HG03064 (cell line): ENCODE measurements around the gene SELENOI.
A peak's percentile ranks its signal among the peaks of the same experiment; 100 is the strongest.
"Not testable (repeated sequence)": the region's sequence is repeated elsewhere in the genome, so short reads cannot be mapped to it uniquely, and the experiment has no call there.

ENCODE experiments used
- ATAC-seq: cut with Tn5 transposase; IDR thresholded peaks from one replicate; pipeline ENCODE4 v1.9.1; 2021; ENCODE audit warnings: low read depth; ENCODE audit not compliant: unreplicated experiment

SELENOI gene, protein sequence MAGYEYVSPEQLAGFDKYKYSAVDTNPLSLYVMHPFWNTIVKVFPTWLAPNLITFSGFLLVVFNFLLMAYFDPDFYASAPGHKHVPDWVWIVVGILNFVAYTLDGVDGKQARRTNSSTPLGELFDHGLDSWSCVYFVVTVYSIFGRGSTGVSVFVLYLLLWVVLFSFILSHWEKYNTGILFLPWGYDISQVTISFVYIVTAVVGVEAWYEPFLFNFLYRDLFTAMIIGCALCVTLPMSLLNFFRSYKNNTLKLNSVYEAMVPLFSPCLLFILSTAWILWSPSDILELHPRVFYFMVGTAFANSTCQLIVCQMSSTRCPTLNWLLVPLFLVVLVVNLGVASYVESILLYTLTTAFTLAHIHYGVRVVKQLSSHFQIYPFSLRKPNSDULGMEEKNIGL

GRCh38 chr2:26345545-26346453, at the start of gene SELENOI:
TSS of gene SELENOI (plus strand) at chr2:26346143. CDS start at chr2:26346233, 90 bp downstream.
- peak; percentile 86 for ATAC-seq

DNA sequence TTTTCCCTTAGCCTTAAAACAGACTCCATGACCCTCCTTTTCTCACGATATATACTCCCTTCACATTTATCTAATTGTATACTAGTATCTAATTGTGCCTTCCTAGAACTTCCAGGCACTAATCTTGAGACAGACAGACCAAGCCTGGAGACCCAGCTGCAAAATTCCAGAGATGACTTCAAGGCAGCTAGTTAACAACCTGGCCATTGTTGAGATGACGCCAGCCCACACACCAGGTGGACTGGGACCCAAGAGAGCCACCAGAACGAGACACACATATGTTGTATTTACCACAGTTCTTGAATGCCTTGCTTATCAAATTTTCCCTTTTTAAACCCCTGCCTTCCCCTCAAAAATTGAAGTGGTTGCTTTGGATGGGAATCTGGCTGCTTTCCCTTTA, 48.9 kb upstream of the SELENOI start:
- ATAC-seq = no peak

- no peak for ATAC-seq
These were observed 47.7 kb upstream of the SELENOI start for GRCh38 chr2:26298286-26298637.

GRCh38 chr2:26298638-26299393, 47.1 kb upstream of the SELENOI start:
- no peak for ATAC-seq

DNA sequence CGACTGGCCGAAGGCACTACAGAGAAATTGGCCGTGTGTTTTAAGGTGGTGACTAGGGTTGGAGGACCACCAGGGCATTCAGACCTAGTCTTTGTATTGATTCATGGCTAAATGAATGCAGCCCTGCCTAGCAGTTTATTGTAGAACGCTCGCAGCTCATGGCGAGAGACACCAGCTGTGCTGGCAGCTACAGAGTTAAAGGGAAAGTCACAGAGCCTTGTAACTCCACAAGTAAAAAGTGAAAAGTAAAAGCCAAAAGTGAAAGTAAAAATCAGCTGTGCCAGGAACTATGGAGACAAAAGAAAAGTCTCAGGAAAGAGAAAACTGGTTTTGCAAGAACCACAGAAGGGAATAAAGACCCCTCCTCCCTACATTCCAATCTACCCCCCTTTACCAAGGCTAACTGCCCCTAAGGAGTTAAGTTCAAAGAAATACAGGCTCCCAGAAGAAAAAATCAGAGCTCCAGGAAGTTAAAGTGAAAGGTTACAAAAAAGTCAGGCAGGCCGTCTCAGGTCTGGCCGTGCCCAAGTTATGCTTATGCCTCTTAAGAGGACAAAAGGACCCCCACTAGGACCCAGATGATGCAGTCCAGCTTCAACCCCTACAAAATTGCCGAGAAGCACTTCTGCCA, 46.4 kb upstream of the SELENOI start:
- ATAC-seq = no peak

DNA sequence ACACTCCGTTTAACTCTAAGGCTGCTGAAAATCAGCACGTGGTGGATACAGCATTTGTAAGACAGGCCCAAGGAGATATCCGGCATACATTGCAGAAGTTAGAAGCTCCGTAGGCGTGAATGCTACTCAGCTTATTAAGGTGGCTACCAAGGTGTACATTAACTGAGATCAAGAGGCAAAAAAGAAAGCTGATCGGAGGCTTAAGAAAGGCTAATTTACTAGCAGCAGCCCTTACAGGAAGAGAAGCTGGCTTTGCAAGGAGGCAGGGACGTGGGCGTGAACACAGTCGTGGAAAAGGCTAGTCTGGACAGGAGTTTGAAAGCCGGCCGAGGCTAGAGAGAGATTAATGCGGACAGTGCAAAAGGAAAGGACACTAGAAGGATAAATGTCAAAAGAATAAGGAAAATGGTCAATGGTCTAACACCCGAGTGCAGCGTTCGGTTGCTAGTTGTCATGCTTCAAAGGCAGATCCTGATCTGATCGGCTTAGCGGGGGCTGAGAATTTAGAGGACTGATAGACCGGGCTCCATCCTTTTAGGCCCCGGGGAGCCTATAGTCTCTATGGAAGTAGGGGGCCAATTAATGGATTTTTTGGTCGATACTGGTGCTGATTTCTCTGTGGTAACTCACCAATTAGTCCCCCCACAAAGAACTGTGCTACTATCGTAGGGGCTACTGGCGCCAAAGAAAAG, 45.6 kb upstream of the SELENOI start:
- no peak for ATAC-seq

- ATAC-seq = no peak
These were observed 43.1 kb upstream of the SELENOI start for GRCh38 chr2:26302846-26303245.

- ATAC-seq = not testable (repeated sequence)
These were observed 40.8 kb upstream of the SELENOI start for GRCh38 chr2:26305094-26305493.

- no peak for ATAC-seq
These were observed 40.4 kb upstream of the SELENOI start for GRCh38 chr2:26305540-26305939.

DNA sequence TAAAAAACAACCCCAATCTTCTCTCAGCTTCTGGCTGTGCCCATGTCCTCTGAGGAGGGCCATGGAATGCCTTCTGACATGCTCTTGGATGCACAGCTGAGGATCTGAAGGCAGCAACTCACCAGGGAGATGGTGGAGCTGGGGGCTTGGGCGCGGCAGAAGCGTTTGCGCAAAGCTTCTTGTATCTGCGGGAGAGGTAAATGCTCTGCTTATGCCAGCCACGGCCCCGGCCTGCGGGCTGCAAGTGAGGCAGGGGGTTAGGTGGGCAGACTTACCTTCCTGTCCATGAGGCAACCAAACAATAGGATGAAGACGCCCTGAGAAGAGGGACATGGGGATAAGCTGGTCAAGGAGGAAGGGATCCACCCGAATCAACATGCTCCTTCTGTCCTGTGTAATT, 36.0 kb upstream of the SELENOI start:
- ATAC-seq = no peak

GRCh38 chr2:26312471-26312870, 33.5 kb upstream of the SELENOI start:
- ATAC-seq = no peak

GRCh38 chr2:26313446-26313845, 32.5 kb upstream of the SELENOI start:
- ATAC-seq = no peak

GRCh38 chr2:26314243-26314642, 31.7 kb upstream of the SELENOI start:
- no peak for ATAC-seq

DNA sequence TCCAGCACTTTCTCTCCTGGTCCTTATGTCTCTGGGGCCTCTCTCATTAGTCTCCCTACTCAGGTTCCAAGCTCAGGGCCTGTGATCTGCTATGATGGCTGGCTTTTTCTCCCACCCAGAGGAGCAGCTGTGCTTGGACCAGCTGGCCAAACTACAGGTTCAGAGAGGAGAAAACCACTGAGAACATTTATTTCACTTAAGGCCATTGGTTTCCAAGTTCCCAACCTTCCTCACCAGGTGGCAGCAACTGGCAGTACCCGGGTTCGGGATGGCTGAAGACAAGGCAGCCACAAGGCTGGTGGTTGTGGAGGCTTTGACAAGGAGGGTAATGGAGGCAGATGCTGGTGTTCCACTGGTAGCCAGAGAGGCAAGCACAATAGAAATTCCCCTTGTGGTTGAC, 29.9 kb upstream of the SELENOI start:
- no peak for ATAC-seq

GRCh38 chr2:26316845-26317244, 29.1 kb upstream of the SELENOI start:
- ATAC-seq = no peak

DNA sequence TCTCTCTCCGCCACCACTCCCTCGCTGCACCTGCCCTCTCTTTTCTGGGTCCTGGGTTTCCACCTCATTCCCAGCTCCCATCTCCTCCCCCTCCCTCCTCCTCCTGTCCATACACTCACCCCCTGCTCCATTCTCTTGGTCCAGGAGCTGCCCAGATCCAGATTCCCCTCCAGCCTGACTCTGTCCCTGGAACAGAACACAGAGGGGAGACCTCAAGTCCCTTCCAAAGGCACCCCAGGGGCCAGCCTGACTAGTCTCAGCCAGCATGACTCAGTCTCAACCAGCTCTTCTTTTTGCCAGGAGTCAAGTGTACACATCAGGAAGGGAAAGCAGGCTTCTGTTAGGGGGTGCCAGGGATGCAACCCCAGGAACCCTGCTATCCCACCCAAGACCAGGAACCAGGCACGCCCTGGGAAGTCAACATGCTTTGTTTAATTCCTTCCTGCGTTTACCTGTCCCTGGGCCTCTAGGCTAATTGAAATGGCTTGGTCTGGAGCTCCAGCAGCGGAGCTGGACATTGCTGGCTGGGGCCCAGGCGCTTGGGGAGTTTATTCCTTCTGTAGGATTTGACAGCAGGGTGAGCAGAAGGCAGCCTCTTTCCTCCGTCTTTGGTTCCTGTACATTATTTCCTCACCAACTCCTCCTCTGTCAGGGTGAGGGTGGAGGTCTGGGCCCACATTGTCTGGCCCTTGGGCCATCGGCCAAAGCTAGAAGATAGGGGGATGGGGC, 28.4 kb upstream of the SELENOI start:
- ATAC-seq = no peak

- ATAC-seq = no peak
These were observed 27.0 kb upstream of the SELENOI start for GRCh38 chr2:26318950-26319349.

DNA sequence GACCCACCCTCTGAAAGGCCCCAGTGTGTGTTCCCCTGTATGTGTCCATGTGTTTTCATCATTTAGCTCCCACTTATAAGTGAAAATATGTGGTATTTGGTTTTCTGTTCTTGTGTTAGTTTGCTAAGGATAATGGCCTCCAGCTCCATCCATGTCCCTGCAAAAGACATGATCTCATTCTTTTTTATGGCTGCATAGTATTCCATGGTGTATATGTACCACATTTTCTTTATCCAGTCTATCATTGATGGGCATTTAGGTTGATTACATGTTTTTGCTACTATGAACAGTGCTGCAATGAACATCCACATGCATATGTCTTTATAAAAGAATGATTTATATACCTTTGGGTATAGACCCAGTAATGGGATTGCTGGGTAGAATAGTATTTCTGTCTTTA, 21.5 kb upstream of the SELENOI start:
- not testable (repeated sequence) for ATAC-seq

- ATAC-seq = no peak
These were observed 21.0 kb upstream of the SELENOI start for GRCh38 chr2:26324903-26325302.
